ENCODE results near the gene FOXD1. TPM values are rescaled to one million over a fixed set of nuclear protein-coding genes. Genes with fewer than 3 reads are reported as not detected.
"Not testable (repeated sequence)": the region's sequence is repeated elsewhere in the genome, so short reads cannot be mapped to it uniquely, and the experiment has no call there.

The FOXD1 gene
- polyA plus RNA-seq, 1 of the 3 experiments (the other 2 are of a cell fraction), result 73.9 TPM

- Histone ChIP-seq H2AFZ (ENCODE audit: low read depth) (no peak overlapping the region), H3K27ac (ENCODE audit: low read depth in 2 of 2, low read length in 1 of 2) (peak overlapping the region; percentile 28 to 64; a peak in 3 of 4 replicates), H3K9me2 (no peaks in the 10 kb centered on the region), H3K4me3 (ENCODE audit: low read depth in 2 of 2, low read length in 1 of 2) (no peak overlapping the region), H4K20me1 (ENCODE audit: insufficient read depth) (no peaks in the 10 kb centered on the region), H3K79me2 (ENCODE audit: insufficient read depth) (peaks cover 4% of the 10 kb centered on the region; the same call in 1 of the 2 replicates), H3K27me3 (ENCODE audit: insufficient read depth) (no peaks in the 10 kb centered on the region), H3K4me1 (ENCODE audit: control insufficient read depth in 1 of 2, insufficient read depth in 2 of 2, low read depth in 1 of 2, low read length in 1 of 2) (peaks cover 2 to 21% of the 10 kb centered on the region in 2 experiments; a peak in 3 of 4 replicates), H3K9ac (0 out of 2 replicates have a peak overlapping the region, but pooled peaks have one; percentile 2), H3F3A (replicated peaks; ENCODE audit: insufficient read depth) (peaks cover 35% of the 10 kb centered on the region), H3K36me3 (replicated peaks in 1 of 2; ENCODE audit: control insufficient read depth in 1 of 2, insufficient read depth in 2 of 2, low read length in 1 of 2) (no peaks in the 10 kb centered on the region), H3K9me3 (no peaks in the 10 kb centered on the region), H3K4me2 (no peak overlapping the region)
- DNase-seq, result no peak
- CTCF ChIA-PET, result no interaction called here
- POLR2A ChIA-PET, result no interaction called here
- WGBS (ENCODE audit: low lambda C conversion rate), result 27% methylated on average over 5 of the region's 5 CpGs
- TF ChIP-seq YY1 (IDR thresholded peaks at IDR 0.05; ENCODE audit: low read depth) (no peak), IRF3 (IDR thresholded peaks at IDR 0.05; ENCODE audit: low read depth, low read length) (no peak), PBX3 (IDR thresholded peaks at IDR 0.05) (no peak), SMC3 (IDR thresholded peaks at IDR 0.05; ENCODE audit: low read depth, low read length) (no peak), RFX5 (IDR thresholded peaks at IDR 0.05; ENCODE audit: low read length) (no peak), TAF1 (IDR thresholded peaks at IDR 0.05; ENCODE audit: borderline replicate concordance, low read depth, low read length) (no peak), REST (IDR thresholded peaks at IDR 0.05; ENCODE audit: low read depth, low read length) (no peak), GABPA (IDR thresholded peaks at IDR 0.05; ENCODE audit: low read depth) (no peak), EZH2phosphoT487 (IDR thresholded peaks at IDR 0.05; ENCODE audit: borderline replicate concordance, low read depth) (no peak)
Measured at GRCh38 chr5:73411936-73412596, 36.5 kb downstream of the FOXD1 start.

- H3K9me2 ChIP-seq; H3K79me2 ChIP-seq (ENCODE audit: insufficient read depth); H3K27me3 ChIP-seq (ENCODE audit: insufficient read depth); H3K4me2 ChIP-seq; POLR2A ChIA-PET; H3K27ac ChIP-seq (ENCODE audit: low read depth in 2 of 2, low read length in 1 of 2); H2AFZ ChIP-seq (ENCODE audit: low read depth); DNase-seq; H3K4me3 ChIP-seq (ENCODE audit: low read depth in 2 of 2, low read length in 1 of 2); H4K20me1 ChIP-seq (ENCODE audit: insufficient read depth); H3K36me3 ChIP-seq (replicated peaks in 1 of 2; ENCODE audit: control insufficient read depth in 1 of 2, insufficient read depth in 2 of 2, low read length in 1 of 2); H3K9ac ChIP-seq; H3K9me3 ChIP-seq: not testable (repeated sequence)
- 92% methylated on average over 16 of the region's 18 CpGs for WGBS (ENCODE audit: low lambda C conversion rate)
- CTCF ChIA-PET, result interaction anchor here (0.8 kb wide), 1 partner anchor 44 kb away, joined by 3 read pairs; no protein-coding TSS in a partner anchor
- Histone ChIP-seq H3K4me1 (ENCODE audit: control insufficient read depth in 1 of 2, insufficient read depth in 2 of 2, low read depth in 1 of 2, low read length in 1 of 2) (peaks cover 0 to 13% of the 10 kb centered on the region in 2 experiments; a peak in 3 of 4 replicates), H3F3A (replicated peaks; ENCODE audit: insufficient read depth) (peaks cover 31% of the 10 kb centered on the region)
Measured at GRCh38 chr5:73409927-73410326, 38.6 kb downstream of the FOXD1 start.

Data from SK-N-SH (cell line).